Keratinocyte (primary cell): Measurements from ENCODE around the gene SLC17A3.

Source experiments
- EZH2 ChIP-seq: IDR thresholded peaks from one replicate; pipeline ENCODE4 v1.6.1; 2012; ENCODE audit warnings: inconsistent platforms, mild to moderate bottlenecking, low read length, moderate library complexity
- TF ChIP-seq, protein P1 (sequence below), 3 experiments: IDR thresholded peaks in 1 of 3; conservative IDR thresholded peaks in 1 of 3; optimal IDR thresholded peaks in 1 of 3; 2 replicates in 2 of 3; 3 replicates in 1 of 3; pipeline versions ENCODE3 to v1.5.1; 2011; ENCODE audit warnings: low read length in 3 of 3, mild to moderate bottlenecking in 3 of 3, moderate library complexity in 2 of 3, control low read depth in 1 of 3, inconsistent platforms in 1 of 3; ENCODE audit not compliant: insufficient read depth in 2 of 3; ENCODE audit errors: extremely low read depth in 1 of 3

GRCh38 chr6:25888626-25889025 lies 14.6 kb upstream of the SLC17A3 start:
- TF ChIP-seq, protein P1, sequence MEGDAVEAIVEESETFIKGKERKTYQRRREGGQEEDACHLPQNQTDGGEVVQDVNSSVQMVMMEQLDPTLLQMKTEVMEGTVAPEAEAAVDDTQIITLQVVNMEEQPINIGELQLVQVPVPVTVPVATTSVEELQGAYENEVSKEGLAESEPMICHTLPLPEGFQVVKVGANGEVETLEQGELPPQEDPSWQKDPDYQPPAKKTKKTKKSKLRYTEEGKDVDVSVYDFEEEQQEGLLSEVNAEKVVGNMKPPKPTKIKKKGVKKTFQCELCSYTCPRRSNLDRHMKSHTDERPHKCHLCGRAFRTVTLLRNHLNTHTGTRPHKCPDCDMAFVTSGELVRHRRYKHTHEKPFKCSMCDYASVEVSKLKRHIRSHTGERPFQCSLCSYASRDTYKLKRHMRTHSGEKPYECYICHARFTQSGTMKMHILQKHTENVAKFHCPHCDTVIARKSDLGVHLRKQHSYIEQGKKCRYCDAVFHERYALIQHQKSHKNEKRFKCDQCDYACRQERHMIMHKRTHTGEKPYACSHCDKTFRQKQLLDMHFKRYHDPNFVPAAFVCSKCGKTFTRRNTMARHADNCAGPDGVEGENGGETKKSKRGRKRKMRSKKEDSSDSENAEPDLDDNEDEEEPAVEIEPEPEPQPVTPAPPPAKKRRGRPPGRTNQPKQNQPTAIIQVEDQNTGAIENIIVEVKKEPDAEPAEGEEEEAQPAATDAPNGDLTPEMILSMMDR (optimal IDR thresholded peaks at IDR 0.05 in 1 of 3, IDR thresholded peaks at IDR 0.05 in 1 of 3, conservative IDR thresholded peaks at IDR 0.05 in 1 of 3; ENCODE audit: extremely low read depth in 1 of 3, insufficient read depth in 2 of 3, low read length in 3 of 3) = no peak
- TF ChIP-seq EZH2 = no peak
